Adipocyte (in vitro differentiated cells): Measurements from ENCODE around the gene NT5C2.

Source experiments
- DNase-seq: peaks from one replicate; pipeline ENCODE4 v3.0.0-alpha.2; 2015; ENCODE audit warnings: low read depth
- H3K27me3 ChIP-seq: replicated peaks from 2 replicates; pipeline ENCODE4 v1.7.0; 2013; ENCODE audit warnings: mild to moderate bottlenecking, low read length, moderate library complexity; ENCODE audit not compliant: control insufficient read depth, insufficient read depth
- H3K36me3 ChIP-seq: 2 replicates; pipeline ENCODE4 v1.7.0; 2013; ENCODE audit warnings: low read length, mild to moderate bottlenecking, moderate library complexity; ENCODE audit not compliant: control insufficient read depth, insufficient read depth, severe bottlenecking
- H3K4me1 ChIP-seq: 2 replicates; pipeline ENCODE4 v1.7.0; 2013; ENCODE audit warnings: mild to moderate bottlenecking, low read length, moderate library complexity; ENCODE audit not compliant: control insufficient read depth, insufficient read depth
- H3K4me3 ChIP-seq: 2 replicates; pipeline ENCODE4 v1.7.0; 2013; ENCODE audit warnings: mild to moderate bottlenecking, low read length, moderate library complexity
- H3K9ac ChIP-seq: 2 replicates; pipeline ENCODE4 v1.7.0; 2013; ENCODE audit warnings: mild to moderate bottlenecking, low read length, moderate library complexity
- H3K9me3 ChIP-seq: 2 replicates; pipeline ENCODE4 v1.7.0; 2013; ENCODE audit warnings: mild to moderate bottlenecking, low read length, moderate library complexity; ENCODE audit not compliant: control insufficient read depth

The NT5C2 gene

DNA sequence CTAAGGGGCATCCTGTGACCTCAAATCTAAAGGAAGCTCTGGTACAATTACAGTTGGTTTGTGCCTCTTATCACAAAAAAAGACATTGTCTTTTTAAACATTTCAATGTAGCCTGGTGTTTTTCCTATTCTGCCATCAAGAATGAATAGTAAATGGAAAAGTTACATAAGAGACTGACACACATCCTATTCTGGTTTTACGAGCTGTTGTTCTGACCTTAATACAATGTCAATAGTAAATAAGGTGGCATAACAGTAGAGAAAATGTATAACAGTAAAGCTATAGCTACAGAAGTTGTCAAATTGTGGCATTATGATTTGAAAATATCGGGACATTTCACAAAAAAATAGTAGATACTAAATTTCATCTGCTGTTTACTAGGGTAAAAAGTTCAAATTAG lies 88.4 kb downstream of the NT5C2 start:
- peaks cover 3% of the 10 kb centered on the region for H3K4me1 ChIP-seq
- H3K9ac ChIP-seq: no peak overlapping the region
- no peaks in the 10 kb centered on the region for H3K27me3 ChIP-seq
- H3K9me3 ChIP-seq: no peaks in the 10 kb centered on the region
- DNase-seq: no peak
- no peak overlapping the region for H3K4me3 ChIP-seq
- peaks cover 66% of the 10 kb centered on the region for H3K36me3 ChIP-seq

DNA sequence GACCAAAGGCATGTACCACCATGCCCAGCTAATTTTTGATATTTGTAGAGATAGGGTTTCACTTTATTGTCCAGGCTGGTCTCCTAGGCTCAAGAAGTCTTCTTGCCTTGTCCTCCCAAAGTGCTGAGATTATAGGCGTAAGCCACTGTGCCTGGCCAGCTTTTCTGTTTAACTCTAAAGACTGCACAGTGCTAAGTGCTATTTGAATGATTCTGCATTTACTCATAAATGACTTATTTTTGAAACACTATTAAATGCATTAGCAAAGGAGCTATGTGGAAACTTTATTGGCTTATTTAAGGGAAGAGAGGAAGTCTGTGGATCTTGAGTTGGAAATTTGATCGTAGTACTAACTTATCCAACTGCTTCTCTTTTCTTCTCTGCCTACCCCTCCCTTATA lies 89.1 kb downstream of the NT5C2 start:
- Histone ChIP-seq H3K9ac (no peak overlapping the region), H3K27me3 (no peaks in the 10 kb centered on the region), H3K36me3 (peaks cover 73% of the 10 kb centered on the region), H3K9me3 (no peaks in the 10 kb centered on the region), H3K4me3 (no peak overlapping the region), H3K4me1 (peaks cover 2% of the 10 kb centered on the region)
- DNase-seq: no peak

DNA sequence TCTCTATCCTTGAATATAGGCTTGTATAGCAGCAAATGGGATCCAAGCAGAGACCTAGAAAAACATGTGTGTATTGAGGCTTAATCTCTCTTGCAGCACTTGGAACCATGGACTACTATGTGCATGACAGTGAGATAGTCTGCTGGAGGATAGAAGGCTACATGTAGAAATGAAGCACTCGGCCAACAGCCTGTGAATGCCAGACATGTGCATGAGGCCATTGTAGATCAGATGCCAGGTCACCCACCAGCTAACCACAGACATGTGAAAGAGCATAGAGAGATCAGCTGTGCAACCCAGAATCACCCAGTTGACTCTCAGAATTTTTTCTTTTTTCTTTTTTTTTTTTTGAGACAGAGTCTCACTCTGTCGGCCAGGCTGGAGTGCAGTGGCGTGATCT lies 90.9 kb downstream of the NT5C2 start:
- Histone ChIP-seq H3K4me3 (no peak overlapping the region), H3K9me3 (no peaks in the 10 kb centered on the region), H3K9ac (no peak overlapping the region), H3K36me3 (peaks cover 90% of the 10 kb centered on the region), H3K4me1 (peaks cover 2% of the 10 kb centered on the region), H3K27me3 (no peaks in the 10 kb centered on the region)
- no peak for DNase-seq

DNA sequence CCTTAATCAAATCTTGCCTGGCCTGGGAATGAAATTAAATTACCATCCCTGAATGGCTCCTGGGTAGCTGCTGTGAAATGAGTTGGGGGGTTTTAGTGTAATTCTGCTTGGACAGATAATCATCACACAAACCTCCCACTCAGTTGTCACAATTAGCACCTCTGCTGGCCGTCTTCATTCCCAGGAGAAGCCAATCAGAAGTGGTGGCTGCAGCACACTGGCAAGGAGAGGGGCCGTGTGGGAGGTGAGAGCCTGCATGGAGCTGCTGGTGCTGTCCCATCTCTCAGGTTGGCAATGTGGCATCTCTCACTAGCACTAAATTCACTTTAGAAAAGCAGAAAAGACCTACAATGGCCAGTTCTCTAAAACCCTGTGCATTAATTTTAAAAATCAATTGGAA lies 92.5 kb downstream of the NT5C2 start:
- Histone ChIP-seq H3K9ac (no peak overlapping the region), H3K4me3 (no peak overlapping the region), H3K4me1 (peaks cover 2% of the 10 kb centered on the region), H3K9me3 (no peaks in the 10 kb centered on the region), H3K27me3 (no peaks in the 10 kb centered on the region), H3K36me3 (peaks cover 91% of the 10 kb centered on the region)
- no peak for DNase-seq

DNA sequence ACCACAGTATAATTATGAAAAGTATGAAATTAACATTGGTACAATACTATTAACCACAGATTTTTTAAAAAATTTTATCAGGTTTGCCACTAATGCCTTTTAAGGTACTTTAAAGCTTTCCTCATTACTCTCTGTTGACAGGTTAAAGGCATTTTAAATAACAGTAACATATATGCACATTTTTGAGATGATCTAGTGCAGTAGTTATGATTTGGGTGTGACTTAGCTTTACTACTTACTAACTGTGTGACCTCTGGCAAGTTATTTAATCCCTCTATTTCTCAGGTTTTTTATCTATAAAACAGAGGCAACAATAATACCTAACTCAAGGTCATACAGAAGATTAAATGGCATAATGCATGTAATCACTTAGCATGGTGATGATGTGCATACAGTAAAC lies 94.8 kb downstream of the NT5C2 start:
- no peaks in the 10 kb centered on the region for H3K4me1 ChIP-seq
- no peak overlapping the region for H3K9ac ChIP-seq
- H3K9me3 ChIP-seq: no peaks in the 10 kb centered on the region
- no peak for DNase-seq
- no peak overlapping the region for H3K4me3 ChIP-seq
- peaks cover 89% of the 10 kb centered on the region for H3K36me3 ChIP-seq
- no peaks in the 10 kb centered on the region for H3K27me3 ChIP-seq

DNA sequence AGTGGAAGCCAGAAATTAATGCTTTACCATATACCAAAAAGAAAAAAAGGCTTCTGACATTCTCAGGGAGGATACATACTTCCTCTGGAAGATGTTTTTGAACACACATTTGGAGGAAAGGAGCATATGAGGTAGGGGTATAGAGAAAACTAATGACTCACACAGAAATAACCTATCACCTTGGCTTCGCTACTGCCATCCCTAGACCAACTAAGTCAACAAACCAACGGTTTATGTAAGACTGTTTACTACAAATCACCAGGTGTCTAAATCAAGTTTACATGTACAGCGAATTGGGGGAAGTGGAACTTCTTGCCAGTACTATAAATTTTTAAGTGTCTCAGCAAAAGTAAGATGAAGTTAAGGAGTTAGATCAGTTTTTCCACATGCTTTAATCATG lies 96.9 kb downstream of the NT5C2 start:
- H3K9me3 ChIP-seq: no peaks in the 10 kb centered on the region
- no peak overlapping the region for H3K4me3 ChIP-seq
- peaks cover 94% of the 10 kb centered on the region for H3K36me3 ChIP-seq
- H3K4me1 ChIP-seq: no peaks in the 10 kb centered on the region
- no peaks in the 10 kb centered on the region for H3K27me3 ChIP-seq
- DNase-seq: no peak
- no peak overlapping the region for H3K9ac ChIP-seq

DNA sequence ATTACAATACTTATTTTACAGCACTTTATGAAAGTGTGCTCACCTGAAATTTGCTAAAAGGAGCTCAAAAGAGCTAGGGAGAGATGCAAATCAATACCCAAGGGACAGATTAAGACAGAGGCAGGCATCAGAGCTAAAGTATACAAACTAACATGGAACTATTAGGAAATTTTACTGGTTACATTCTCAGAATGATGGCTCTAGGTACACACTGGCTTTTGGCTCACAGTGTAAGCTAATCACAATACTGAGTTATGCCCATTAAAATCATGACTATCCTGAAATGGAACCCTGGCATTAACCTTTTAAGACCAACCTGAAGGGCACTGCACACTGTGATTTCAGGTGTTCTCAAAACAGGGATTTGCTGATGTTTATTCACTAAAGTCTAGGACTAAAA lies 98.1 kb downstream of the NT5C2 start:
- no peaks in the 10 kb centered on the region for H3K4me1 ChIP-seq
- DNase-seq: no peak
- no peaks in the 10 kb centered on the region for H3K9me3 ChIP-seq
- H3K9ac ChIP-seq: no peak overlapping the region
- H3K27me3 ChIP-seq: no peaks in the 10 kb centered on the region
- peaks cover 94% of the 10 kb centered on the region for H3K36me3 ChIP-seq
- H3K4me3 ChIP-seq: no peak overlapping the region

DNA sequence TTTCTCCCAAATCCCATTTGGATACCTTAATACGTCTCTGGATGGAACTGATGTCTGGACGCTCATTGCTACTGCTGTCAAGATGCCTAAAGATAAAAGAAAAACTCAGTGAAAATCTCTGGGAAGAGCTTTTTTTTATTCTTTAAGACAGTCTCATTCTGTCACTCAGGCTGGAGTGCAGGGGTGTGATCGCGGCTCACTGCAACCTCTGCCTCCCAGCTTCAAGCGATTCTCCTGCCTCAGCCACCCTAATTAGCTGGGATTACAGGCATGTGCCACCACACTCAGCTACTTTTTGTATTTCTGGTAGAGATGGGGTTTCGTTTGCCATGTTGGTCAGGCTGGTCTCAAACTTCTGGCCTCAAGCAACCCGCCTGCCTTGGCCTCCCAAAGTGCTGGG lies 102.2 kb downstream of the NT5C2 start:
- H3K36me3 ChIP-seq: peaks cover 95% of the 10 kb centered on the region
- H3K4me3 ChIP-seq: no peak overlapping the region
- no peaks in the 10 kb centered on the region for H3K9me3 ChIP-seq

DNA sequence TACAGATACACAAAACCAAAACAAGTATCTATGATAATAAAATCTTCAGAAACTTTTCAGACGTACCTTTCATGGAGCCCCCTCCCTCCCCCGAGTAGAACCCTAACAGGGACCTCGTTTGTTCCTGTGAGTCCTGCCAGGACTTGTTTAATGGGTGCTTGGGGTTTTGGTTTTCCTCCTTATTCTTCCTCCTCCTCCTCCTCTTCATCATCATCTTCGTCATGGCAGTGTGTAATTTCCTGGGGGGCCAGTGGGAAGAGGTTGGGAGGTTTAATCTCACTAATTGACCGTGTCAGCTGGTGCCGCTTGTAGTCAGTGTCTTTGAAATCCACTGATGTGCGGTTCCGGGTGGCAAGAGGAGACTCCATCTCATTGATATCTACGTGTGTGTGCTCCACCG lies 103.6 kb downstream of the NT5C2 start:
- H3K27me3 ChIP-seq: no peaks in the 10 kb centered on the region
- H3K36me3 ChIP-seq: peaks cover 97% of the 10 kb centered on the region
- no peak overlapping the region for H3K9ac ChIP-seq
- no peaks in the 10 kb centered on the region for H3K9me3 ChIP-seq
- no peak overlapping the region for H3K4me3 ChIP-seq
- no peak for DNase-seq
- no peaks in the 10 kb centered on the region for H3K4me1 ChIP-seq

More for the DNA sequence above, 102.2 kb downstream of the NT5C2 start:
- DNase-seq: no peak
- Histone ChIP-seq H3K4me1 (no peaks in the 10 kb centered on the region), H3K27me3 (no peaks in the 10 kb centered on the region), H3K9ac (no peak overlapping the region)

DNA sequence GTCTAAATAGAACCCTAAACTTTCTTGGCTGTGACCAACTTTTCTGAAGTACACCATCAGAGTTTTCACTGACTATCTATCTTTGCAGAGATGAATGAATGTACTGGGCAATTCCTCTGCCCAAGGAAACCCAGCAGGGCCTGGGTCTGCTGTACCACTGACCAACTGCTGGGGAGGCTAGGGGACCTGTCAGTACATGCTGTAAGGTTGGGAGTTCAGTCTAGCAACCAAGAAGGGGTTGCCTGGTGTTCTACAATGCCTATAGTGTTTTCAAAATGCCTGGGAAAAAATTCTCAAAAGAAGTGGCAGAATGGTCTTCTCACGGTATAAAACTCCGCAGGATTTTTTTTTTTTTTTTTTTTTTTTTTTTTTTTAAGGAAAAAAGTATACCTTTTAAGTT lies 106.3 kb downstream of the NT5C2 start:
- H3K27me3 ChIP-seq: no peaks in the 10 kb centered on the region
- no peaks in the 10 kb centered on the region for H3K4me1 ChIP-seq
- no peak overlapping the region for H3K4me3 ChIP-seq
- peaks cover 88% of the 10 kb centered on the region for H3K36me3 ChIP-seq
- no peak for DNase-seq
- H3K9me3 ChIP-seq: no peaks in the 10 kb centered on the region
- H3K9ac ChIP-seq: no peak overlapping the region

DNA sequence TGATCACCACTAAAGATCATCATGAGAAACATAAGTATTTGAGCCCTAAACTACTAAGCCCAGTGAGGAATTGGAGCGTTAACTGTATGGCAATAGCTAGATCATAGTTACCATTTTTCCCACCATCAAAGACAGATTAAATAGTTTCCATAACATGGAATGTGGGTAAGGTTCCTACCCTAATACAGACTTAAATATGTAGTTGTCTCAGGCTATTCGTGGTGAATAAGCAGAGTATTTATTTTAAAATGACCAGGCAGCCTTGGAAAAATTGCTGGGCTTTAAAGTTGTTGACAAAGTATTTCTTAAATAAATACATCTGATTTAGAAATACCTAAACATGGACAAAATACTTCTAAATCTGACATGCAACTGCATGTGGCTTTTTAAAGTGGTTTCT lies 106.8 kb downstream of the NT5C2 start:
- no peaks in the 10 kb centered on the region for H3K4me1 ChIP-seq
- no peak overlapping the region for H3K9ac ChIP-seq
- peak; percentile 77 for DNase-seq
- peaks cover 82% of the 10 kb centered on the region for H3K36me3 ChIP-seq
- H3K4me3 ChIP-seq: no peak overlapping the region
- no peaks in the 10 kb centered on the region for H3K27me3 ChIP-seq
- H3K9me3 ChIP-seq: no peaks in the 10 kb centered on the region

DNA sequence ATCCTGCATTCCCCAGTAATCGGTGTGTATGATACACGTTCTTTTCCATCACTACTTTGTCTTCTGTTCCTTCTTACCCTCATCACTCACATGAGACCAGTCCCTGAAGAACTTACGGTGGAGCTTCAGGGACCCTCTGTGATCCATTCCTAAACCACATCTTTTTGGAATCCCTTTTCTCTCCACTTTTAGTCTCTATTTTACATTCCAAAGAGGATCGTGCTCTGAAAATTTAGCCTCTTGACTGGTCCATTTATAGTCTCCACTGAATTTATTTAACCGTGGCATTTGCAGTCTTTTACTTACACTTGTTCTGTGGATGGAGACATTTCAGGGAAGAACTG lies 109.1 kb downstream of the NT5C2 start:
- DNase-seq: no peak
- Histone ChIP-seq H3K4me3 (no peak overlapping the region), H3K4me1 (no peaks in the 10 kb centered on the region), H3K27me3 (no peaks in the 10 kb centered on the region), H3K9me3 (no peaks in the 10 kb centered on the region), H3K36me3 (peaks cover 59% of the 10 kb centered on the region), H3K9ac (no peak overlapping the region)
